Endothelial cell of umbilical vein (primary cell): ENCODE results near the gene GTF2B. TPM values are rescaled to one million over a fixed set of nuclear protein-coding genes. Genes with fewer than 3 reads are reported as not detected.
"Not testable (repeated sequence)": the region's sequence is repeated elsewhere in the genome, so short reads cannot be mapped to it uniquely, and the experiment has no call there.

Experiments used
- BruUV-seq: library from RNA; stranded (reverse); fragments of 400-500 nt; replicated peaks from 2 replicates; lab custom pipeline; 2021; lab: Mats Ljungman, UMichigan
- CTCF ChIA-PET: fragments of 300-600, 350-600 bp; sonication (Branson Sonifier 250); formaldehyde crosslinking; loops from one replicate; lab custom pipeline; 2021; ENCODE audit warnings: antibody characterized with exemption, inconsistent platforms; lab: Charles Lee
- POLR2A ChIA-PET: fragments of 300-600, 350-600 bp; sonication (Branson Sonifier 250); formaldehyde crosslinking; loops from one replicate; lab custom pipeline; 2021; ENCODE audit warnings: antibody characterized with exemption, inconsistent platforms; lab: Charles Lee
- DNase-seq: peaks from one replicate; pipeline ENCODE4 v3.0.0-alpha.2; 2011; ENCODE audit warnings: low read depth, low spot score
- FAIRE-seq: peaks from 2 replicates; lab custom pipeline; 2011; peaks lifted over from hg19 to GRCh38; lab: Jason Lieb, UNC
- H2AFZ ChIP-seq: 2 replicates; pipeline ENCODE4 v1.6.0; 2012; ENCODE audit warnings: low read depth, low read length, control low read depth, inconsistent platforms
- H3K27ac ChIP-seq: 2 replicates; pipeline ENCODE4 v1.5.1; 2011; ENCODE audit warnings: low read depth, mild to moderate bottlenecking, control low read depth, low read length, moderate library complexity; ENCODE audit not compliant: insufficient read depth
- H3K27me3 ChIP-seq, 2 experiments: 2 replicates each; pipeline versions ENCODE4 v1.6.0 to v1.6.1; 2011; ENCODE audit warnings: low read length in 2 of 2, mixed read lengths in 1 of 2; ENCODE audit not compliant: control insufficient read depth in 2 of 2, insufficient read depth in 2 of 2
- H3K36me3 ChIP-seq, 2 experiments: 2 replicates in 1 of 2; 3 replicates in 1 of 2; pipeline ENCODE4 v1.5.1; 2011; ENCODE audit warnings: low read length in 2 of 2, mild to moderate bottlenecking in 1 of 2, moderate library complexity in 1 of 2; ENCODE audit not compliant: control insufficient read depth in 2 of 2, insufficient read depth in 2 of 2; ENCODE audit errors: extremely low read depth in 1 of 2
- H3K4me1 ChIP-seq: 3 replicates; pipeline ENCODE4 v1.5.1; 2011; ENCODE audit warnings: mild to moderate bottlenecking, low read length; ENCODE audit not compliant: control insufficient read depth, insufficient read depth; ENCODE audit errors: extremely low read depth
- H3K4me2 ChIP-seq: 2 replicates; pipeline ENCODE4 v1.6.1; 2011; ENCODE audit warnings: low read length, control low read depth, mixed read lengths; ENCODE audit not compliant: insufficient read depth
- H3K4me3 ChIP-seq, 3 experiments: fragments of 200-600 bp in 1 of 3; sonication (generic), shearing (Covaris generic) in 1 of 3; replicated peaks in 1 of 3; 2 replicates each; pipeline ENCODE4 v1.5.1; 2011 to 2016; ENCODE audit warnings: control low read depth in 3 of 3, low read length in 3 of 3, mild to moderate bottlenecking in 2 of 3, inconsistent platforms in 1 of 3, low read depth in 1 of 3, moderate library complexity in 1 of 3; ENCODE audit not compliant: insufficient read depth in 1 of 3
- H3K79me2 ChIP-seq: 2 replicates; pipeline ENCODE4 v1.6.0; 2012; ENCODE audit warnings: low read length, inconsistent platforms; ENCODE audit not compliant: control insufficient read depth, insufficient read depth
- H3K9ac ChIP-seq: replicated peaks from 2 replicates; pipeline ENCODE3; 2011; ENCODE audit warnings: low read length, control low read depth; ENCODE audit not compliant: insufficient read depth; ENCODE audit errors: extremely low read depth
- H3K9me1 ChIP-seq: replicated peaks from 3 replicates; pipeline ENCODE4 v1.6.0; 2011; ENCODE audit warnings: mild to moderate bottlenecking, low read length; ENCODE audit not compliant: control insufficient read depth, insufficient read depth; ENCODE audit errors: extremely low read depth
- H3K9me3 ChIP-seq: replicated peaks from 2 replicates; pipeline ENCODE4 v1.5.1; 2012; ENCODE audit warnings: low read length, inconsistent platforms; ENCODE audit not compliant: control insufficient read depth, insufficient read depth
- H4K20me1 ChIP-seq: replicated peaks from 2 replicates; pipeline ENCODE3; 2011; ENCODE audit warnings: mild to moderate bottlenecking, low read length; ENCODE audit not compliant: control insufficient read depth, insufficient read depth; ENCODE audit errors: extremely low read depth
- EZH2 ChIP-seq: IDR thresholded peaks from 2 replicates; pipeline ENCODE4 v1.6.1; 2012; ENCODE audit warnings: borderline replicate concordance, low read depth, mild to moderate bottlenecking, moderate library complexity, low read length, inconsistent platforms; ENCODE audit not compliant: severe bottlenecking
- FOS ChIP-seq: IDR thresholded peaks from 2 replicates; pipeline ENCODE4 v1.6.1; 2011; ENCODE audit warnings: mild to moderate bottlenecking, low read length, moderate library complexity, borderline replicate concordance; ENCODE audit not compliant: insufficient read depth
- GATA2 ChIP-seq: IDR thresholded peaks from 2 replicates; pipeline ENCODE4 v1.7.0; 2011; ENCODE audit warnings: low read depth, mild to moderate bottlenecking, moderate library complexity, mixed read lengths, low read length; ENCODE audit not compliant: insufficient read length, insufficient read depth
- JUN ChIP-seq: IDR thresholded peaks from 2 replicates; pipeline ENCODE4 v1.6.1; 2011; ENCODE audit warnings: borderline replicate concordance, low read depth; ENCODE audit not compliant: insufficient read length, insufficient read depth
- MYC ChIP-seq: IDR thresholded peaks from one replicate; pipeline ENCODE4 v1.6.1; 2011; ENCODE audit warnings: mild to moderate bottlenecking, low read depth, low read length
- POLR2A ChIP-seq: IDR thresholded peaks from 2 replicates; pipeline ENCODE4 v1.6.1; 2012; ENCODE audit warnings: low read depth, mild to moderate bottlenecking, control low read depth, low read length
- POLR2AphosphoS5 ChIP-seq: IDR thresholded peaks from 2 replicates; pipeline ENCODE4 v1.6.1; 2012; ENCODE audit warnings: low read depth, mild to moderate bottlenecking, control low read depth, low read length, moderate library complexity; ENCODE audit not compliant: insufficient read depth
- dilution Hi-C: fragments of 300-500 bp; cut with MboI; formaldehyde crosslinking; loops from one replicate; pipeline ENCODE4 v1.15.0; 2019; ENCODE audit warnings: low sequenced_read_pairs; ENCODE audit not compliant: extremely low pct_ligation_motif_present
- intact Hi-C: fragments of 100-400 bp; cut with micrococcal nuclease; formaldehyde crosslinking; loops from one replicate; pipeline ENCODE4 v1.10.0; 2022
- polyA plus RNA-seq, 4 experiments: library from polyadenylated mRNA; depleted of rRNA in 3 of 4; stranded (reverse) in 3 of 4; unstranded in 1 of 4; fragments of >200 nt; gene quantifications; 2 replicates each; pipeline versions ENCODE4 v1.2.1 to v1.2.3, GENCODE V29; 2011 to 2012; ENCODE audit warnings: missing spikeins in 1 of 4
- total RNA-seq: library from RNA; stranded (reverse); gene quantifications from 2 replicates; pipeline ENCODE4 v1.2.3, GENCODE V29; 2021
- TF ChIP-seq, protein P1 (sequence below), 2 donors: IDR thresholded peaks; 1 replicate in 1 of 2; 2 replicates in 1 of 2; pipeline ENCODE4 v1.5.1; 2011; ENCODE audit warnings: low read length in 2 of 2, mild to moderate bottlenecking in 2 of 2, moderate library complexity in 2 of 2, control low read depth in 1 of 2, inconsistent platforms in 1 of 2, low read depth in 1 of 2; ENCODE audit not compliant: insufficient read depth in 1 of 2; ENCODE audit errors: extremely low read depth in 1 of 2

The GTF2B gene
- total and polyA plus RNA-seq, 2 donors (not counting 3 experiments of a cell fraction or from before 2014, with no cell fraction given) = 19.8 to 20.0 TPM

DNA sequence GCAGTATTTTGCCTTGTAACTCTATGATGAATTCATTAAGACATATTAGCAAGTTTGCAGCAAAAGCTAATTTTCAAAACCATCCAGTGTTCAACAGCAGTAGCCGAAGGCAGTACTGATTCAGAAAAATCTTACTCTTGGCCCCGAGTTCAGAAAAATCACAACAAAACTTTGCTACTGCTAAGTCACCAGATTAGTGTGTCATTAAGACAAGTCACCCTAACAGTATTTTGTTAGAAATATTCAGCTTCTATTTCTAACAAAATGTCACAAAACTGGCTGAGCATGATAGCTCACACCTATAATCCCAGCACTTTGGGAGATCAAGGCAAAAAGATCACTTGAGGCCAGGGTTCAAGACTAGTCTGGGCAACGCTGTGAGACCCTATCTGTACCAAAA is 8.2 kb downstream of the GTF2B start:
- intact Hi-C loops (loop anchor here (10.0 kb wide), 1 partner anchor 1548 kb away; no protein-coding TSS in a partner anchor), dilution Hi-C loops (no loop called here)
- H2AFZ ChIP-seq = no peak overlapping the region
- TF ChIP-seq POLR2A = no peak
- no peak for TF ChIP-seq POLR2AphosphoS5
- TF ChIP-seq, protein P1, sequence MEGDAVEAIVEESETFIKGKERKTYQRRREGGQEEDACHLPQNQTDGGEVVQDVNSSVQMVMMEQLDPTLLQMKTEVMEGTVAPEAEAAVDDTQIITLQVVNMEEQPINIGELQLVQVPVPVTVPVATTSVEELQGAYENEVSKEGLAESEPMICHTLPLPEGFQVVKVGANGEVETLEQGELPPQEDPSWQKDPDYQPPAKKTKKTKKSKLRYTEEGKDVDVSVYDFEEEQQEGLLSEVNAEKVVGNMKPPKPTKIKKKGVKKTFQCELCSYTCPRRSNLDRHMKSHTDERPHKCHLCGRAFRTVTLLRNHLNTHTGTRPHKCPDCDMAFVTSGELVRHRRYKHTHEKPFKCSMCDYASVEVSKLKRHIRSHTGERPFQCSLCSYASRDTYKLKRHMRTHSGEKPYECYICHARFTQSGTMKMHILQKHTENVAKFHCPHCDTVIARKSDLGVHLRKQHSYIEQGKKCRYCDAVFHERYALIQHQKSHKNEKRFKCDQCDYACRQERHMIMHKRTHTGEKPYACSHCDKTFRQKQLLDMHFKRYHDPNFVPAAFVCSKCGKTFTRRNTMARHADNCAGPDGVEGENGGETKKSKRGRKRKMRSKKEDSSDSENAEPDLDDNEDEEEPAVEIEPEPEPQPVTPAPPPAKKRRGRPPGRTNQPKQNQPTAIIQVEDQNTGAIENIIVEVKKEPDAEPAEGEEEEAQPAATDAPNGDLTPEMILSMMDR (IDR thresholded peaks at IDR 0.05; ENCODE audit: extremely low read depth in 1 of 2, insufficient read depth in 1 of 2, low read depth in 1 of 2, low read length in 2 of 2) = no peak
- TF ChIP-seq GATA2 = no peak
- TF ChIP-seq FOS = no peak
- TF ChIP-seq JUN = no peak
- no peak for TF ChIP-seq MYC
- TF ChIP-seq EZH2 = no peak
- no peaks in the 10 kb centered on the region for H4K20me1 ChIP-seq
- peaks cover 8 to 16% of the 10 kb centered on the region in 2 experiments for H3K36me3 ChIP-seq
- no peaks in the 10 kb centered on the region for H3K9me1 ChIP-seq
- no peak overlapping the region for H3K27ac ChIP-seq
- ChIA-PET POLR2A (no interaction called here), CTCF (interaction anchor here (0.9 to 2.2 kb wide), 2 partner anchors 227 kb away, joined by 3 to 4 read pairs; no protein-coding TSS in a partner anchor)
- H3K79me2 ChIP-seq = peaks cover 12% of the 10 kb centered on the region
- no peak overlapping the region for H3K4me2 ChIP-seq
- no peaks in the 10 kb centered on the region for H3K9me3 ChIP-seq
- no peak overlapping the region for H3K9ac ChIP-seq
- no peaks in the 10 kb centered on the region for H3K27me3 ChIP-seq
- no peak overlapping the region for H3K4me3 ChIP-seq
- H3K4me1 ChIP-seq = no peaks in the 10 kb centered on the region
- DNase-seq (no peak), FAIRE-seq (no peak)
- BruUV-seq = no TSS peak

DNA sequence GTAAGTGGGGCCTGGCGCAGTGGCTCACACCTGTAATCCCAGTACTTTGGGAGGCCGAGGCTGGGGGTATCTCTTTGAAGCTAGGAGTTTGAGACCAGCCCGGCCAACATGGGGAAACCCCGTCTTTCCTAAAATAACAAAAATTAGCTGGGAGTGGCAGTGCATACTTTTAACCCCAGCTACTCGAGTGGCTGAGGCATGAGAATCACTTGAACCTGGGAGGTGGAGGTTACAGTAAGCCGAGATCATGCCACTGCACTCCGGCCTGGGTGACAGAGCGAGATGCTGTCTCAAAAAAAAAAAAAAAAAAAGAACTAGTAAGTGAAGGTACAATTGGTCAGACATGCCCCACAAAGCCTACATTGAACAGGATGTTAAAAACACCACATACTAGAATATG is 10.7 kb downstream of the GTF2B start:
- FAIRE-seq, H3K4me3 ChIP-seq, H4K20me1 ChIP-seq, dilution Hi-C loops, H3K9ac ChIP-seq, H3K4me2 ChIP-seq, H3K27ac ChIP-seq, H3K9me3 ChIP-seq, H3K4me1 ChIP-seq, H3K9me1 ChIP-seq, POLR2A ChIA-PET, BruUV-seq, DNase-seq, H3K27me3 ChIP-seq, H2AFZ ChIP-seq: not testable (repeated sequence)
- intact Hi-C loops = loop anchor here (10.0 kb wide), 1 partner anchor 1546 kb away; no protein-coding TSS in a partner anchor
- CTCF ChIA-PET = interaction anchor here (1.0 to 1.2 kb wide), 2 partner anchors 10 to 225 kb away, joined by 3 to 6 read pairs; partner anchors contain the start of gene GTF2B
- H3K36me3 ChIP-seq = peaks cover 4 to 12% of the 10 kb centered on the region in 2 experiments
- peaks cover 19% of the 10 kb centered on the region for H3K79me2 ChIP-seq
